Lung (tissue), 12 donors: ENCODE measurements around the gene PDE2A. TPM values are rescaled to one million over a fixed set of nuclear protein-coding genes. Genes with fewer than 3 reads are reported as not detected.
A peak's percentile ranks its signal among the peaks of the same experiment; 100 is the strongest.

Experiments
- ATAC-seq: fragments of 200-7000 bp; cut with Tn5 transposase; one replicate; pipeline ENCODE4 v1.9.1; 2020; ENCODE audit warnings: moderate number of reproducible peaks; ENCODE audit not compliant: insufficient read depth, low FRiP score
- DNase-seq, 3 donors: peaks; one replicate each; pipeline ENCODE4 v3.0.0-alpha.2; 2013 to 2017
- H3K27ac ChIP-seq, 2 donors: one replicate each; pipeline ENCODE4 v1.5.1; 2013; ENCODE audit warnings: mild to moderate bottlenecking in 2 of 2, moderate library complexity in 2 of 2, control low read depth in 1 of 2, inconsistent platforms in 1 of 2, low read depth in 1 of 2, low read length in 1 of 2
- H3K27me3 ChIP-seq, 3 donors: one replicate each; pipeline ENCODE4 v1.5.1; 2013; ENCODE audit warnings: low read length in 2 of 3; ENCODE audit not compliant: control insufficient read depth in 3 of 3, insufficient read depth in 3 of 3
- H3K36me3 ChIP-seq, 4 donors: one replicate each; pipeline ENCODE4 v1.5.1; 2013; ENCODE audit warnings: low read length in 4 of 4, mild to moderate bottlenecking in 1 of 4, moderate library complexity in 1 of 4; ENCODE audit not compliant: control insufficient read depth in 4 of 4, insufficient read depth in 4 of 4
- H3K4me1 ChIP-seq, 5 donors: one replicate each; pipeline ENCODE4 v1.5.1; 2013; ENCODE audit warnings: low read length in 5 of 5, mild to moderate bottlenecking in 2 of 5, moderate library complexity in 1 of 5; ENCODE audit not compliant: control insufficient read depth in 5 of 5, insufficient read depth in 5 of 5
- H3K4me3 ChIP-seq: one replicate; pipeline ENCODE4 v1.5.1; 2013; ENCODE audit warnings: mild to moderate bottlenecking, control low read depth, moderate library complexity
- H3K9ac ChIP-seq, 2 donors: one replicate each; pipeline ENCODE4 v1.5.1; 2013; ENCODE audit warnings: low read length in 2 of 2, control low read depth in 1 of 2; ENCODE audit not compliant: insufficient read depth in 1 of 2
- H3K9me3 ChIP-seq, 4 donors: one replicate each; pipeline ENCODE4 v1.5.1; 2013; ENCODE audit warnings: low read length in 3 of 4, mild to moderate bottlenecking in 1 of 4, moderate library complexity in 1 of 4; ENCODE audit not compliant: control insufficient read depth in 4 of 4, insufficient read depth in 3 of 4
- CTCF ChIP-seq: IDR thresholded peaks from 2 replicates; pipeline ENCODE4 v1.5.1; 2012; ENCODE audit warnings: mild to moderate bottlenecking; ENCODE audit errors: control extremely low read depth, extremely low read depth
- WGBS, 2 donors: extraction: QIAGEN DNeasy Blood & Tissue Kit; methylation state at CpG; one replicate each; pipeline ENCODE4 v1.1.7; 2013; 5-methylcytosine and 5-hydroxymethylcytosine counted together
- polyA plus RNA-seq, 2 donors: library from polyadenylated mRNA; stranded (reverse); fragments of 200-250 nt; gene quantifications; one replicate each; pipeline ENCODE4 v1.2.1, GENCODE V29; 2013
- total RNA-seq, 2 donors: library from RNA; depleted of rRNA in 1 of 2; stranded (reverse); fragments of >200 nt in 1 of 2; gene quantifications; one replicate each; pipeline ENCODE4 v1.2.1, GENCODE V29; 2014 to 2021
- donor health status: control.
- donor health status: control.
- donor health status: Bipolar disorder and iron deficiency.
- donor health status: healthy.
- donor health status: DM: yes; HTN: yes; CAD: no.

PDE2A gene
- total and polyA plus RNA-seq, 4 donors = 7.7 to 20.5 (median 12.7) TPM

GRCh38 chr11:72577271-72577721, 96.9 kb downstream of the PDE2A start:
- Histone ChIP-seq H3K9ac (no peak overlapping the region), H3K4me1 (no peaks in the 10 kb centered on the region), H3K27me3 (peaks cover 0 to 12% (median 0%) of the 10 kb centered on the region in 3 donors), H3K4me3 (no peak overlapping the region), H3K36me3 (no peaks in the 10 kb centered on the region), H3K9me3 (peaks cover 0 to 2% (median 0%) of the 10 kb centered on the region in 4 donors), H3K27ac (no peak overlapping the region)
- DNase-seq = peak in 1 of 3 donors; percentile 8
- 82 to 87% methylated on average over 14 of the region's 14 CpGs for WGBS, 2 donors
- ATAC-seq = no peak
- TF ChIP-seq CTCF = no peak

- TF ChIP-seq CTCF = no peak
- H3K36me3 ChIP-seq = no peaks in the 10 kb centered on the region
- H3K4me1 ChIP-seq = no peaks in the 10 kb centered on the region
- ATAC-seq (no peak), DNase-seq (peak in 1 of 3 donors; percentile 5)
- 91 to 97% methylated on average over 6 of the region's 6 CpGs for WGBS, 2 donors
- no peak overlapping the region for H3K27ac ChIP-seq
- H3K9me3 ChIP-seq = peaks cover 0 to 2% (median 0%) of the 10 kb centered on the region in 4 donors
- no peak overlapping the region for H3K4me3 ChIP-seq
- no peak overlapping the region for H3K9ac ChIP-seq
- peaks cover 0 to 11% (median 0%) of the 10 kb centered on the region in 3 donors for H3K27me3 ChIP-seq
Observed at GRCh38 chr11:72576661-72577060, 97.6 kb downstream of the PDE2A start.

- no peaks in the 10 kb centered on the region for H3K36me3 ChIP-seq
Observed at GRCh38 chr11:72576243-72576595, 98.0 kb downstream of the PDE2A start.

More at GRCh38 chr11:72576243-72576595, 98.0 kb downstream of the PDE2A start:
- Histone ChIP-seq H3K9me3 (peaks cover 0 to 2% (median 0%) of the 10 kb centered on the region in 4 donors), H3K4me3 (no peak overlapping the region), H3K4me1 (no peaks in the 10 kb centered on the region), H3K27me3 (peaks cover 0 to 7% (median 0%) of the 10 kb centered on the region in 3 donors), H3K9ac (no peak overlapping the region), H3K27ac (no peak overlapping the region)
- no peak for TF ChIP-seq CTCF
- ATAC-seq (no peak), DNase-seq (no peak)
- 94 to 95% methylated on average over 5 of the region's 5 CpGs for WGBS, 2 donors
